ENCODE results near the gene RAPGEF3.

The RAPGEF3 gene

DNA sequence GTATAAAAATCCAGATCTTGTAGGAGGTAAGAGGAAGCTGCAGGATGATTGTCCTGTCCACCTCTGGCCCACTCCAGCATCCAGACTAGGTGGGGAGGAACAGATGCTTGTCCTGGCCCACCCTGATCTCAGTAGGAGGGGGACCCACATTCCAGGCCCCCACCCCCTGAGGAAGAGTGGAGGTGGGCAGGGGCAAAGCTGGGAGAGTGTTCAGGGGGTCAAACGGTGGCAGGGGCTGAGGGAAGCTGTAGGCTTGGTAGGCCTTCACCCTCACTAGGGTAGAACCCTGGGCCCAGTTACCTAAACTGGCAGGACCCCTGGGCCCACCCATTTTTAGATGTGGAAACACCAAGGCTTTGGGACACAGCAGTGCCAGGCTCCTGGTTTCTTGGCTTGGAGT lies 18.5 kb upstream of the RAPGEF3 start:
- Histone ChIP-seq H3K4me1 (ENCODE audit: control insufficient read depth, insufficient read depth, low read length, poor library complexity, severe bottlenecking) (peaks cover 9% of the 10 kb centered on the region), H3K27ac (ENCODE audit: insufficient read depth, low read length, poor library complexity, severe bottlenecking) (no peak overlapping the region), H3K36me3 (ENCODE audit: control insufficient read depth, insufficient read depth, low read length) (no peaks in the 10 kb centered on the region), H3K27me3 (replicated peaks; ENCODE audit: control insufficient read depth, insufficient read depth, low read length, poor library complexity, severe bottlenecking) (no peaks in the 10 kb centered on the region), H3K9me3 (ENCODE audit: control insufficient read depth, low read length) (no peaks in the 10 kb centered on the region), H3K4me3 (ENCODE audit: insufficient read depth, low read depth, low read length, poor library complexity, severe bottlenecking) (no peak overlapping the region)
- DNase-seq, result no peak

DNA sequence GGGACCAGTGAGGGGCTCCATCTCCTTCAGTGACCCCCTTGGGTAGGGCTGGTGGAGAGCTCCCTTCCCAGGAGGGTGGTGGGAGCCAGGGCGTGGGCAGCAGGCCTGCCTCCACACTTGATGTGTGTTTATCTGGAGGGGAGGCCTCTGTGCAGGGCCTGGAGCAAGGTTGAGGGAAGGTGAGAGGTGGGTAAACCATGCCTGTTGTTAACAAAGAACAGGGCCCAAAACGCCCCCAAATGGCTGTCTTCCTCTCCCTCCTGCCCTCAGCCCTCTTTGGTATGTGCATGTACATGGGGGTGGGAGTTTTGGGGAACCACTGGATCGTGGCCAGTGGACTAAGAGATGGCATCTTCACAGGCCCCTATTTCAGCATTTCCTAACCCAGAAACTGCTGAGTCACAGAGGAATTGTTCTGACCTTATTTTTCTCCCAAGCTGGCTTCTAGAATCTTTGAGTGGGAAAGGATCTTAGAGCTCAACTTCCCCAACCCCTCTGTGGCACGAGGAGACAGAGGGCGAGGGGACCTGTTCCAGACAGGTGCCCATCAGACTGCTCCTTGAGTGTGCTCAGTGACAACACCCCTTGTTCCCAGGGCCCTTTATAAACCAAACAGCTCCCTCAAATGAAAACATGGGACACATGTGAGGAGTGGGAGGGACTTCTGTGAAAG lies 17.9 kb upstream of the RAPGEF3 start:
- peaks cover 9% of the 10 kb centered on the region for H3K4me1 ChIP-seq (ENCODE audit: control insufficient read depth, insufficient read depth, low read length, poor library complexity, severe bottlenecking)
- no peaks in the 10 kb centered on the region for H3K27me3 ChIP-seq (replicated peaks; ENCODE audit: control insufficient read depth, insufficient read depth, low read length, poor library complexity, severe bottlenecking)
- H3K27ac ChIP-seq (ENCODE audit: insufficient read depth, low read length, poor library complexity, severe bottlenecking), result no peak overlapping the region
- DNase-seq, result no peak
- H3K4me3 ChIP-seq (ENCODE audit: insufficient read depth, low read depth, low read length, poor library complexity, severe bottlenecking), result no peak overlapping the region
- no peaks in the 10 kb centered on the region for H3K9me3 ChIP-seq (ENCODE audit: control insufficient read depth, low read length)
- no peaks in the 10 kb centered on the region for H3K36me3 ChIP-seq (ENCODE audit: control insufficient read depth, insufficient read depth, low read length)

DNA sequence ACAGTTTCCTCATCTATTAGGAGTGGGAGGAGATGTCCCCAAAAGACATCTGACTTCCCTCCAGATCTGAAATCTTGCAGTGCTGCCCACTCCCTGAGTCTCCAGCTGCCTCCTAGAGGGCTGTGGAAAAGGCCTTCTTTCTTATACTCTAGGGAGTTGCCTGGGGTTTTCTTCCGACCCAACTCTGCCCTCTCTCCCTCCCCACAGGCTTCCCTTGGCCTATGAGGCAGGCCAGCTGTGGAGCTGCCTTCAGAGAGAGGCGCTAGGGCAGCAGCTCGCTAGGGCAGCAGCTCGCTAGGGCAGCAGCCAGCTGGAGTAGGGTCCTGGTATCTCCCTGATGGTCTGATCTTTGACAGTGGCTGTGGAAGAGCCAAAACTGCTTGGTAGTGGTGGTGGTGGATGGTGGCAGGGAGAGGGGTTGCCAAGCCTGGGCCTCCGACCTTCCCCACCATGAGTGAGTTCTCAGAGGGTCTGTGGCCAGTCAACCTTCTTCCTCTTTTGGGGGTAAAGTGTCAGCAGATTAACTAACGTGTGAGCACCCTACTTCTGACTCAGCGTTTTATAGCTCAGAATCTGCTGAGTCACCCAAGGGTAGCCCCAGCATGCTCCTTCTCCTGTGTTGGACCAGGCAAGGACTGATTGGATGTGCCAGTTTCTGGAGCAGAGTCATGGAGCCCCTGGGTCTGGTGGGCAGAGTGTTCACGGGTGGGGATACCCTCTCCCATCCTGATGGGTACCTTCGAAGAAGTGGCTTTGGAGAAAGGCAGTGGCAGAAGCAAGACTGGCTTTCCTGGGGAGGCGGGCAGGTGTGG lies 16.6 kb upstream of the RAPGEF3 start:
- Histone ChIP-seq H3K36me3 (ENCODE audit: control insufficient read depth, insufficient read depth, low read length) (no peaks in the 10 kb centered on the region), H3K27me3 (replicated peaks; ENCODE audit: control insufficient read depth, insufficient read depth, low read length, poor library complexity, severe bottlenecking) (no peaks in the 10 kb centered on the region), H3K4me1 (ENCODE audit: control insufficient read depth, insufficient read depth, low read length, poor library complexity, severe bottlenecking) (peaks cover 9% of the 10 kb centered on the region), H3K27ac (ENCODE audit: insufficient read depth, low read length, poor library complexity, severe bottlenecking) (no peak overlapping the region), H3K9me3 (ENCODE audit: control insufficient read depth, low read length) (no peaks in the 10 kb centered on the region), H3K4me3 (ENCODE audit: insufficient read depth, low read depth, low read length, poor library complexity, severe bottlenecking) (no peak overlapping the region)
- no peak for DNase-seq

DNA sequence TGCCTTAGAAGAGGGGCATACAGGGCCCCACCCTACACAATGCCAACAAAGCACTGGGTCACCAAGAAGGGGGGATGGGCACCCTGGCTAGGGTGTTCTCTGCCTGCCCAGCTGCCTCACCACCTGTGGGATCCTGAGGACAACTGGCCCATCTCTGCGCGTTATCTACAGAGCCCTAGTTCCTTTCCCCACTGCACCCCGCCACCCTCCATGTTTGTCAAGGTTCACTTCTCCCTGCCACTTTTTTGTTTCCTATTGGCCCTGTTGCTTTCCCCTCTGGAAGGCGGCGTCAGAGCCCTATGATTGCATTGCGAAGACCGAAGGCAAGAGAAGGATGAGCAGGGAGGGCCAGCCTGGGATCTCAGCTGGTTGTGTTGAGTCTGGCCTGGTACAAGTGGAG lies 16.0 kb upstream of the RAPGEF3 start:
- no peaks in the 10 kb centered on the region for H3K36me3 ChIP-seq (ENCODE audit: control insufficient read depth, insufficient read depth, low read length)
- H3K4me1 ChIP-seq (ENCODE audit: control insufficient read depth, insufficient read depth, low read length, poor library complexity, severe bottlenecking), result peaks cover 9% of the 10 kb centered on the region
- no peak overlapping the region for H3K27ac ChIP-seq (ENCODE audit: insufficient read depth, low read length, poor library complexity, severe bottlenecking)
- H3K4me3 ChIP-seq (ENCODE audit: insufficient read depth, low read depth, low read length, poor library complexity, severe bottlenecking), result no peak overlapping the region
- no peaks in the 10 kb centered on the region for H3K9me3 ChIP-seq (ENCODE audit: control insufficient read depth, low read length)
- no peak for DNase-seq
- H3K27me3 ChIP-seq (replicated peaks; ENCODE audit: control insufficient read depth, insufficient read depth, low read length, poor library complexity, severe bottlenecking), result no peaks in the 10 kb centered on the region

DNA sequence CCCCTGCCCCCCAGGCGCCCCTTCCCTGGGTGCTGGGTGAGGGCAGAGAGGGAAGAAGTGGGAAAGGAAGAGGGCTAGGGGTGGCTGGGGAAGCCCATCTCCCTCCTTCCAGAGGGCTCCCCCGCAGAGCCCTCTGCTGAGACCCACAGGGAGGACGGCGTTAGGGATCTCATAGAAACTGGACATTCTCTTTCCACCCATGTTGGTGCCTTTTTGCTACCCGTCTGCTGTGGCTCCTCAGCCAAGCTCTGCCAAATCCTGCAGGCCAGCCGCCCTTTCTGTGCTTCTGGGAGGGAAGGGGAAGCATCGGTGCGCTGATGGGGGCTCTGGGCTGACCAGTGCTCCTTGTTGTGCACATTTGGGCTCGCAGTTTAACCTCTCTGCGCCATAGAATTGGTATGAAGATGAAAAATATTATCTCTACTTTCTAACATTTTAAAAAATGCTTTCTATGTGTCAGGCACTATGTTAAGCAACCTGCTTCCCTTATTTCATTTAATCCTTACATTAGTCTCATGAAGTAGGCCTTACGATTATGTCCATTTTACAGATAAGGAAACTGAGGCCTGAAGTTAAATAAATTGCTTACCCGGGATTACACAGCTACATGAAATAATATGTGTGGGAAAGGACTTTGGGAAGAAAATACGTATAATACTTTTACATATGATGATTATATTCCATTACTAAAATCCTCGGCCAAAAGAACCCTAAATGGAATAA lies 15.3 kb upstream of the RAPGEF3 start:
- H3K27me3 ChIP-seq (replicated peaks; ENCODE audit: control insufficient read depth, insufficient read depth, low read length, poor library complexity, severe bottlenecking), result no peaks in the 10 kb centered on the region
- H3K4me3 ChIP-seq (ENCODE audit: insufficient read depth, low read depth, low read length, poor library complexity, severe bottlenecking), result peak overlapping the region; percentile 66
- H3K36me3 ChIP-seq (ENCODE audit: control insufficient read depth, insufficient read depth, low read length), result no peaks in the 10 kb centered on the region
- peak overlapping the region; percentile 59 for H3K27ac ChIP-seq (ENCODE audit: insufficient read depth, low read length, poor library complexity, severe bottlenecking)
- H3K9me3 ChIP-seq (ENCODE audit: control insufficient read depth, low read length), result no peaks in the 10 kb centered on the region
- H3K4me1 ChIP-seq (ENCODE audit: control insufficient read depth, insufficient read depth, low read length, poor library complexity, severe bottlenecking), result peaks cover 9% of the 10 kb centered on the region
- no peak for DNase-seq

DNA sequence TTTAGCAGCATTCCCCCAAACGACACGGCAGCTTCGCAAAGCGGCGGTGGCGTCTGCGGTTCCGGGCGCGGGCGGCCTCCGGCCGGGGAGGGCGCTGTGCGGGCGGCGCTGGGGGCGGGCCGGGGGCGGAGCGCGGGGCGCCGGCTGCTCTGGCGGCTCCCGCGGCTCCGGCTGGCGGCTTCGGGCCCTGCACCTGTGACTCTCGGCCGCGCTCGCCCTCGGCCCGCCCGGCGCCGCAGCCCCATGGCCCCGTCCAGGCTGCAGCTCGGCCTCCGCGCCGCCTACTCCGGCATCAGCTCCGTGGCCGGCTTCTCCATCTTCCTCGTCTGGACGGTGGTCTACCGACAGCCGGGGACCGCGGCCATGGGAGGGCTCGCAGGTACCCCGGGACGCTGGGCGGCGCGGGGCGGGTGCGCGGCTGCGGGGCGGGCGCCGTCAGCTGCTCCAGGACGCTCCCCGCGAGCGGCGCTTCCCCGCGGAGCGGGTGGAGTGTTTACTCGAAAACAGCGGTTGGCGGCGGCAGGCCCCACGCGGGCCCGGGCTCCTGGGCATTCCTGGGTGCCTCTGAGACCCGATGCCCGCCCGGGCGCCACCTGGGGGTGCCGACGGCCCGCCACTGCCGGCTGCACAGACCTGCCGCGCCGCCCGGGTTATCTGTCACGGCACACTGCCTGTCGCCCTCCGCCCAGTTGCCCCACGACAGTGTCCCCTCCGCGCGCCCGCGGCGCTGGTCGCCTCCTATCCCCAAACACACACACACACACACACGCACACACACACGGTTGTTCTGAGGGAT lies 14.6 kb upstream of the RAPGEF3 start, which contains the start of gene SLC48A1:
Gene SLC48A1 (plus strand): TSS at position 177 of the 796 bp plus-strand sequence. CDS start 67 bp downstream, at position 244.
- DNase-seq, result peak; percentile 60 to 65 (median 64)
- peak within 1 kb of the TSS; percentile 59 for H3K27ac ChIP-seq (ENCODE audit: insufficient read depth, low read length, poor library complexity, severe bottlenecking)
- H3K36me3 ChIP-seq (ENCODE audit: control insufficient read depth, insufficient read depth, low read length), result no peaks in the 10 kb centered on the region

DNA sequence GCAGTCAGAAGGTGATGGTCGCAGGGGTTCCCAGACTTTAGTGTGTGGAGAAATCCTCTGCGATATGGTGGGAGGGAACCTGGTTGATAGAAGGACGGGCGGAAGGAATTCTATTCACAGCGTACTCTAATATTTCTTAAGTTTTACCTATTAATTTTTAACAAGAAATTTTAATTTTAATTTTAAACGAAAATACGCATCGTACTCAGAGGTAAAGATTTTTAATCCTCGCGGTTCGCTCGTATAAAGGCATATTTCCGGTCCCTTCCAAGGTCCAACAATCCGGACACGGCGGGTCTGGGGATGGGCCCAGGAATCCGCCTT lies 14.0 kb upstream of the RAPGEF3 start:
- Histone ChIP-seq H3K4me3 (ENCODE audit: insufficient read depth, low read depth, low read length, poor library complexity, severe bottlenecking) (peak overlapping the region; percentile 38), H3K36me3 (ENCODE audit: control insufficient read depth, insufficient read depth, low read length) (no peaks in the 10 kb centered on the region), H3K9me3 (ENCODE audit: control insufficient read depth, low read length) (no peaks in the 10 kb centered on the region), H3K27me3 (replicated peaks; ENCODE audit: control insufficient read depth, insufficient read depth, low read length, poor library complexity, severe bottlenecking) (no peaks in the 10 kb centered on the region), H3K4me1 (ENCODE audit: control insufficient read depth, insufficient read depth, low read length, poor library complexity, severe bottlenecking) (peaks cover 9% of the 10 kb centered on the region), H3K27ac (ENCODE audit: insufficient read depth, low read length, poor library complexity, severe bottlenecking) (no peak overlapping the region)
- no peak for DNase-seq

More for the DNA sequence above, 14.6 kb upstream of the RAPGEF3 start, which contains the start of gene SLC48A1:
- Histone ChIP-seq H3K9me3 (ENCODE audit: control insufficient read depth, low read length) (no peaks in the 10 kb centered on the region), H3K27me3 (replicated peaks; ENCODE audit: control insufficient read depth, insufficient read depth, low read length, poor library complexity, severe bottlenecking) (no peaks in the 10 kb centered on the region), H3K4me3 (ENCODE audit: insufficient read depth, low read depth, low read length, poor library complexity, severe bottlenecking) (peak within 1 kb of the TSS; percentile 66), H3K4me1 (ENCODE audit: control insufficient read depth, insufficient read depth, low read length, poor library complexity, severe bottlenecking) (peaks cover 9% of the 10 kb centered on the region)

DNA sequence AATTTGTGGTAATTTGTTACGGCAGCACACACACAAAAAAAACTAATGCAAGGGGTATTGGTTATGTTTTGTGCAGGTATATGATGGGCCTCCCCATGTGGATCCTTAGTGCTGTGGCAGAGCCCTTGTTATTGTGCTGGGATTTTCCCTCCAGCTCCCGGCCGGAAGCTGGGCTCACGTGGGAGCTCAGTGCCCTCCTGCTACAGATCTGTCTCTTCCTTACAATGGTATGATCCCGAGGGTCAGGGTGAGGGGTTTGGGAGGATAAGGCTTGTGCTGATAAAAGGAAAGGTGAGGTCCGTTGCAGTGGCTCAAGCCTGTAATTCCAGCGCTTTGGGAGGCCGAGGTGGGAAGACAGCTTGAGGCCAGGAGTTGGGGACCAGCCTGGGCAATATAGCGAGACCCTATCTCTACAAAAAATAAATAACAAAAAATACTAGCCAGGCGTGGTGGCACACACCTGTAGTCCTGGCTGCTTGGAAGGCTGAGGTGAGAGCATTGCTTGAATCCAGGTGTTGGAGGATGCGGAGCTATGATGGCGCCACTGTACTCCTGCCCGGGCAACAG lies 13.5 kb upstream of the RAPGEF3 start:
- Histone ChIP-seq H3K4me1 (ENCODE audit: control insufficient read depth, insufficient read depth, low read length, poor library complexity, severe bottlenecking) (peaks cover 9% of the 10 kb centered on the region), H3K4me3 (ENCODE audit: insufficient read depth, low read depth, low read length, poor library complexity, severe bottlenecking) (peak overlapping the region; percentile 38), H3K27me3 (replicated peaks; ENCODE audit: control insufficient read depth, insufficient read depth, low read length, poor library complexity, severe bottlenecking) (no peaks in the 10 kb centered on the region), H3K9me3 (ENCODE audit: control insufficient read depth, low read length) (no peaks in the 10 kb centered on the region), H3K36me3 (ENCODE audit: control insufficient read depth, insufficient read depth, low read length) (no peaks in the 10 kb centered on the region), H3K27ac (ENCODE audit: insufficient read depth, low read length, poor library complexity, severe bottlenecking) (no peak overlapping the region)
- DNase-seq, result no peak

DNA sequence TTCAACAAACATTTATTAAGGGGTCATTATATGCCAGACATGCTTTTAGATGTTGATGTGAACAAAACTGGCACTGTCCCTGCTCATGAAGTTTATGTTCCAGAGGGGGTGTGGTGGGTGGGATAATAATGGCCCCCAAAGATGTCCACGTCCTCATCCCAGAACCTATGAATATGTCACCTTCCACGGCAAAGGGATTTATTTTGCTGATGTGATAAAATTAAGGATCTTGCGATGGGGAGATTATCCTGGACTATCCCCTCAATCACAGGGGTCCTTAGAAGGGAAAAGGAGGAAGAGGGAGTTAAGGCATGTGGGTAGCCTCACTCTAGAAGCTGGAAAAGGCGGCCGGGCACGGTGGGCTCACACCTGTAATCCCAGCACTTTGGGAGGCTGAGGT lies 12.6 kb upstream of the RAPGEF3 start:
- H3K27ac ChIP-seq (ENCODE audit: insufficient read depth, low read length, poor library complexity, severe bottlenecking), result no peak overlapping the region
- peaks cover 10% of the 10 kb centered on the region for H3K4me1 ChIP-seq (ENCODE audit: control insufficient read depth, insufficient read depth, low read length, poor library complexity, severe bottlenecking)
- no peaks in the 10 kb centered on the region for H3K9me3 ChIP-seq (ENCODE audit: control insufficient read depth, low read length)
- no peaks in the 10 kb centered on the region for H3K27me3 ChIP-seq (replicated peaks; ENCODE audit: control insufficient read depth, insufficient read depth, low read length, poor library complexity, severe bottlenecking)
- DNase-seq, result no peak
- H3K4me3 ChIP-seq (ENCODE audit: insufficient read depth, low read depth, low read length, poor library complexity, severe bottlenecking), result no peak overlapping the region
- no peaks in the 10 kb centered on the region for H3K36me3 ChIP-seq (ENCODE audit: control insufficient read depth, insufficient read depth, low read length)

Data from effector memory CD4-positive, alpha-beta T cell (primary cell).